Measurements from ENCODE around the gene PHLDA1.

GRCh38 chr12:76043377-76043776 is 11.8 kb upstream of the PHLDA1 start:
- TF ChIP-seq, protein P1, sequence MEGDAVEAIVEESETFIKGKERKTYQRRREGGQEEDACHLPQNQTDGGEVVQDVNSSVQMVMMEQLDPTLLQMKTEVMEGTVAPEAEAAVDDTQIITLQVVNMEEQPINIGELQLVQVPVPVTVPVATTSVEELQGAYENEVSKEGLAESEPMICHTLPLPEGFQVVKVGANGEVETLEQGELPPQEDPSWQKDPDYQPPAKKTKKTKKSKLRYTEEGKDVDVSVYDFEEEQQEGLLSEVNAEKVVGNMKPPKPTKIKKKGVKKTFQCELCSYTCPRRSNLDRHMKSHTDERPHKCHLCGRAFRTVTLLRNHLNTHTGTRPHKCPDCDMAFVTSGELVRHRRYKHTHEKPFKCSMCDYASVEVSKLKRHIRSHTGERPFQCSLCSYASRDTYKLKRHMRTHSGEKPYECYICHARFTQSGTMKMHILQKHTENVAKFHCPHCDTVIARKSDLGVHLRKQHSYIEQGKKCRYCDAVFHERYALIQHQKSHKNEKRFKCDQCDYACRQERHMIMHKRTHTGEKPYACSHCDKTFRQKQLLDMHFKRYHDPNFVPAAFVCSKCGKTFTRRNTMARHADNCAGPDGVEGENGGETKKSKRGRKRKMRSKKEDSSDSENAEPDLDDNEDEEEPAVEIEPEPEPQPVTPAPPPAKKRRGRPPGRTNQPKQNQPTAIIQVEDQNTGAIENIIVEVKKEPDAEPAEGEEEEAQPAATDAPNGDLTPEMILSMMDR (IDR thresholded peaks at IDR 0.05): no peak
- TF ChIP-seq MXI1 (IDR thresholded peaks at IDR 0.05; ENCODE audit: low read depth, low read length): no peak

Measured in SK-N-SH (cell line).